GM12874 (cell line): ENCODE data around the gene ESR1.

Experiments
- CTCF ChIP-seq: IDR thresholded peaks from 2 replicates; pipeline ENCODE4 v1.5.1; 2011; ENCODE audit warnings: low read depth, mild to moderate bottlenecking, control low read depth, low read length, moderate library complexity; ENCODE audit not compliant: insufficient read depth

ESR1 gene

GRCh38 chr6:152121910-152122309, 314.4 kb downstream of the ESR1 start:
- TF ChIP-seq CTCF: no peak

- TF ChIP-seq CTCF: no peak
Measured at GRCh38 chr6:152122434-152122833, 315.0 kb downstream of the ESR1 start.

GRCh38 chr6:152123076-152123475, 315.6 kb downstream of the ESR1 start:
- TF ChIP-seq CTCF: no peak

- peak; percentile 59; the same call in 1 of the 2 replicates for TF ChIP-seq CTCF
Measured at GRCh38 chr6:152124429-152125074, 317.1 kb downstream of the ESR1 start.

GRCh38 chr6:152127432-152128165, 320.1 kb downstream of the ESR1 start:
- no peak for TF ChIP-seq CTCF

GRCh38 chr6:152129691-152130151, 322.2 kb downstream of the ESR1 start:
- no peak for TF ChIP-seq CTCF

- TF ChIP-seq CTCF: no peak
Measured at GRCh38 chr6:152130441-152130840, 323.0 kb downstream of the ESR1 start.
